ENCODE data around the gene SLC16A8.

GRCh38 chr22:38070250-38070921 lies 13.6 kb downstream of the SLC16A8 start:
- TF ChIP-seq, protein P1, sequence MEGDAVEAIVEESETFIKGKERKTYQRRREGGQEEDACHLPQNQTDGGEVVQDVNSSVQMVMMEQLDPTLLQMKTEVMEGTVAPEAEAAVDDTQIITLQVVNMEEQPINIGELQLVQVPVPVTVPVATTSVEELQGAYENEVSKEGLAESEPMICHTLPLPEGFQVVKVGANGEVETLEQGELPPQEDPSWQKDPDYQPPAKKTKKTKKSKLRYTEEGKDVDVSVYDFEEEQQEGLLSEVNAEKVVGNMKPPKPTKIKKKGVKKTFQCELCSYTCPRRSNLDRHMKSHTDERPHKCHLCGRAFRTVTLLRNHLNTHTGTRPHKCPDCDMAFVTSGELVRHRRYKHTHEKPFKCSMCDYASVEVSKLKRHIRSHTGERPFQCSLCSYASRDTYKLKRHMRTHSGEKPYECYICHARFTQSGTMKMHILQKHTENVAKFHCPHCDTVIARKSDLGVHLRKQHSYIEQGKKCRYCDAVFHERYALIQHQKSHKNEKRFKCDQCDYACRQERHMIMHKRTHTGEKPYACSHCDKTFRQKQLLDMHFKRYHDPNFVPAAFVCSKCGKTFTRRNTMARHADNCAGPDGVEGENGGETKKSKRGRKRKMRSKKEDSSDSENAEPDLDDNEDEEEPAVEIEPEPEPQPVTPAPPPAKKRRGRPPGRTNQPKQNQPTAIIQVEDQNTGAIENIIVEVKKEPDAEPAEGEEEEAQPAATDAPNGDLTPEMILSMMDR (IDR thresholded peaks at IDR 0.05), result no peak
- TF ChIP-seq EZH2 (IDR thresholded peaks at IDR 0.05), result no peak
